ENCODE measurements around the gene SH3RF3.

The SH3RF3 gene

DNA sequence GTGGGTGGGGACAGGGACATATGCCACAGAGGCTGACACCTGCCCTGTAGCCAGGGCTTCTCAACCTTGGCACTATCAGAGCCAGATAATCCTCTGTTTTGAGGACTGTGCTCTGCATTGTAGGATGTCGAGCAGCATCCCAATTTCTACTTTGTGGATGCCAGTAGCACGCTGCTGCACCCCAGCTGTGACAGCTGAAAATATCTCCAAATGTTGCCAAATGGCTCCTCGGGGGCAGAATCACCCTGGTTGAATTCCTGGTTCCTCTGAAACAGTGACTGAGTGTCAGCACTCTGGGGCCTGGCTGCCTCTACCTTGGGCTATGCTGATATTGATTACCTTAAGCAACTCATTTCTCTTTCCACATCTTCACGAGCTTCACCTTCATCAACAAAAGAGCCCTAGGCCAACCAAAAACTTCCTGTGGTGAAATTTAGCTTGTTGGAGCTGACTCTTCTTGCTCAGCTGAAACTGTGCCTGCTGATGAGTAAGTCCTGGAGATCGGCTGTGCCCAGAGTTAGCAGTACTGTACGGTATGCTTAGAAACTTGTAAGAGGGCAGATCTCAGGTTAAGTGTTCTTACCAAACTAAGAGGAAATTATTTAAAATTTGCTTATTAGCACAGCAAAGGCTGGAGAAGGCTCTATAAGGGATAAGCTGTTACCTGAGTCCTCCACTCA lies 346.7 kb downstream of the SH3RF3 start:
- DNase-seq (ENCODE audit: low spot score), result no peak

DNA sequence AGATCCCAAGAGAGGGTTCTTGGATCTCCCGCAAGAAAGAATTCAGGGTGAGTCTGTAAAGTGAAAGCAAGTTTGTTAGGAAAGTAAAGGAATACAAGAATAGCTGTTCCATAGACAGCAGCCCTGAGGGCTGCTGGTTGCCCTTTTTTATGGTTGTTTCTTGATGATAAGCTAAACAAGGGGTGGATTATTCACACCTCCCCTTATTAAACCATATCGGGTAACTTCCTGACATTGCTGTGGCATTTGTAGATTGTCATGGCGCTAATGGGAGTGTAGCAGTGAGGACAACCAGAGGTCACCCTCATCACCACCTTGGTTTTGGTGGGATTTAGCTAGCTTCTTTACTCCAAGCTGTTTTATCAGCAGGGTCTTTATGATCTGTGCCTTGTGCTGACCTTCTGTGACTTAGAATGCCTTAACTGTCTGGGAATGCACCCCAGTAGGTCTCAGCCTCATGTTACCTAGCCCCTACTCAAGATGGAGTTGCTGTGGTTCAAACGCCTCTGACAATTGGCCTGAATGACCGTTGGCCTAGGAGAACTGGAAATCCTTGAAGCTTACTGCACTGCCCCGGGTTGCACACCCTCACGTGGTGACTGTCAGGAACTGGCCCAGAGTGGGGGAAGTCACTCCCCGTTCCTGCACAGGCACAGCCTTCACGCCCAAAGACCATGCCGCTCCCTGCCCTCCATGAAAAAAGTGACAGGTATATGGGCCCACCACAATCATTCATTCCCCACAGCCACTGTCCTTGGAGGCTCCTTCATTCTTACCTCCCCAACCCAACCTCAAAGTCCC lies 347.8 kb downstream of the SH3RF3 start:
- DNase-seq (ENCODE audit: low spot score), result no peak

DNA sequence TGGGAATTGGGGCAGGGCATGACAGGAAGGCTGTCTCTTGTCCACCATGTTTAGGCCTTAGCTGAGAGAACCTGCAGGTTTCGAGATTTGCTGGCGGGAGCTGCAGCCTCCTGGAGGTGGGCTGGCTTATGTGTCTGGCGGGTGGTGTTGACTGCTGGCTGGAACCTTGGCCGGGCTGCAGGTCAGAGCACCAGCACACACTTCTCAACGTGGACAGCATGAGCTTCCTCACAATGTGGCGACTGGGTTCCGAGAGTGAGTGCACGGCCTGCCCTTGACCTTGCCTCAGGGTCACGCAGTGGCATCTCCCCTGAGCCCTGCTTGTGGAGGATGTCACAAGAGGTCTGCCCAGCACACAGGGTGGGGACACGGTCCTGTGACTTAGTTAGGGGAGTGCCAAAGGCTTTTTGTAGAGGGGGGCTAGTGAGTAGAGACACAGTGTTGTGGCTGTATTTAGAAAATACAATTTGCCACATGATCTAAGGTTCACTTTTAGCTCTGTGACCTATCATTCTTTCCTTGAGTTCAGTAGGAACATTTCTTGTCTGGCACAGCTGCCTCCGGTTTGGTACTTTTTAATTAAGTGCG lies 350.0 kb downstream of the SH3RF3 start:
- DNase-seq (ENCODE audit: low spot score), result no peak

DNA sequence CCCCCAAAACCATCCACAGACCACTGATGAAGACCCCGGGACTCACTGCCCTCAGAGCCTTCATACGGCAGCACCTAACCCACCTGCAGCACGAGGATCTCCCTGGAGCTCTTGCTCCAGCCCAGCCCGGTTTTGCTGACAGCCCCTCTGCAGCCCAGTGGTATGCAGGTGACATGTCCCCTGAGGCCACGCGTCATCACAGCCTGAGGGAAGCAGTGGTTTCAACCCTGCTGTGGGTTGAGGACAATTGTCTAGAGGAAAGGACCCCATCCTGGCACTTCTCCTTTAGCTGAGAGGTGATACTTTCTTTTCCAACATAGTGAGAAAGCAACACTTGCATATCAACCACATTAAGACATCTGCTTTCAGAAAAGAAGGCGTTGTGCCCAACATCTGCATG lies 350.8 kb downstream of the SH3RF3 start:
- no peak for DNase-seq (ENCODE audit: low spot score)

DNA sequence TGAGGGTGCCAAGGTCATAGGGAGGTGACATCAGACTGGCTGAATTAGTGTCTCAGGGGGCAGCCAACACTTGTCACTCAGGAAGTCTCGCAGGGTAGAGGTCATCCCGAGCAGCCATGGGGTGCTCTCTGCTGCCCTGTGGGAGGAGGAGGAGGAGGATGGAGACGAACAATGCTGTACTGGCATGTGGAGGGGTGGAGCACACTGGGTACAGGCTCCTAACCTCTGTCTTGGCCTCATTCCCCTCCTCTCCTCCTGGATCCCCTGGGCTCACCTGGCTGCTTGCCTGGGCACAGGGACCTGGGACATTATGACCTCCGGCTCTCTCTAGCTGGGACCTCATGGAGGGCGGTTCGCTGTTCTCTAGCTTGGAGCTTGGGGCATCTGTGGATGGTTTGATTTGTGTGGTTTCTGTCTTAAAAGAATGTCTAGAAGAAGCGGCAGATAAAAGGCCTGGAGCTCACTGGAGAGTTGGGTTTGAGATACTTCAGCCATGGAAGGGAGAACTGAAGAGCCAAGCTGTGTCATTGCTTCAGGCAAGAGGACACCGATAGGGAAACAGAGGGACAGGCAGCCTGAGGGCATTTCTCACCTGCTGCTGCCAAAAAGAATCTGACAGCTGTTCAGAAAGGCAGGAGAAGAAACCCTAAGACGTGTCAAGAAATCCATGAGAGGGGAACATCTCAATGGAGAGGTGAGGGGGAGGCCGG lies 351.6 kb downstream of the SH3RF3 start:
- DNase-seq (ENCODE audit: low spot score), result no peak

DNA sequence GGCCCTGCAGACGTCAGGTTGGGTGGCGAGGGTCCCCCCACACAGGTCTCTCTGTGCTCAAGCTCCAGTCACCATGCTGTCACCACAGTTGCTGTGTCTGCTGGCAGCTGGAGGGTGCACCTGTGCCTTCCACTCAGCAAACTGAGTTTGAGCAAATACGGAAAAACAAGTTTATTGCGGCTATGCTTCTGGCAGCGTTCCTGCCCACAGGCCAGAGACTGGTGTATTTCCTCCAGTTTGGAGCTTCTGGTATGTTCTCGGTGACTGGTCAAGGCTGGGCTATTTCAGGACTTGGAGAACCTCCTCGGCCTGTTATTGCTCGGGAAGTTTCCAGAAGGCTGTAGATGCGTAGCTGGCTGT lies 352.2 kb downstream of the SH3RF3 start:
- DNase-seq (ENCODE audit: low spot score), result no peak

DNA sequence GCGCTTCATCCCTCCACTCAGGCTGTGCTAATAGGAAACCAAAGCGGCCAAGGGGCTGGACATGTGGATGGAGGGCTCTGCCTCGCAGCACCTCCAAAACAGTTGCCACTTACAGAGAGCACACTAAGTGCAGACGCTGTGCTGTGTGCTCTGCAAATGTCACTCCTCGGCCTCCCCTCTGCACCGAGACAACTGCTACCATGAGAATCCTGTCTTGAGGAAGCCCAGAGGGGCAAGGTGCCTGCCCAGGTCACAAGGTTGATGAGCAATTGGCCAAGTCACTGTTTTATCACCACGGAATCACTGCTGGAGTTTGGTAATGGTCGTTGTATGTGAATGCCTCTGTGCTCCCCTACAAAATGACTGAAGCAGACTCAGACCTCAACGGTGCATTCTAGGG lies 352.6 kb downstream of the SH3RF3 start:
- no peak for DNase-seq (ENCODE audit: low spot score)

DNA sequence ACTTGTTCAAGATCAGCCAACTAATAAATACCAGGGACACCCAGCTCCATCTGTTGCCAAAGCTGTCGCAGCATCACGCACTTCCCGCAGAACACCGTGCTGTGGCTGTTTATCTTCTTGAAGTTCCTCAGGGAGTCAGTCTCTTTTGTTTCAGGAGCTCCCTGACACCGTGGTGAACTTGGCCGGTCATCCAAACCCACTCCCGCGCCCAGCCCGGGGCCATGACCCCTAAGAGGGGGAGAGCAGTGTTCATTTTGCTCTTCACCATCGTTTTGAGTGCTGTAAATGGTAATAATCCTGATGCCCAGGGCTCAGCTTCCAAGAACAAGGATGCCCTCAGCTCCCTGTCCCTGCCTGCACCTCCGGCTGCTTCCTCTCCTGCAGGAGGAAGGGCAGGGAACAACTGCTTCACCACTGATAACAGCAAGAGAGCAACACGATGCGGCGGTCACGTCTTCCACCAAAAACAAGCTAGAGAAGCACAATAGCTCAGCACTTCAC lies 353.4 kb downstream of the SH3RF3 start:
- DNase-seq (ENCODE audit: low spot score), result no peak

DNA sequence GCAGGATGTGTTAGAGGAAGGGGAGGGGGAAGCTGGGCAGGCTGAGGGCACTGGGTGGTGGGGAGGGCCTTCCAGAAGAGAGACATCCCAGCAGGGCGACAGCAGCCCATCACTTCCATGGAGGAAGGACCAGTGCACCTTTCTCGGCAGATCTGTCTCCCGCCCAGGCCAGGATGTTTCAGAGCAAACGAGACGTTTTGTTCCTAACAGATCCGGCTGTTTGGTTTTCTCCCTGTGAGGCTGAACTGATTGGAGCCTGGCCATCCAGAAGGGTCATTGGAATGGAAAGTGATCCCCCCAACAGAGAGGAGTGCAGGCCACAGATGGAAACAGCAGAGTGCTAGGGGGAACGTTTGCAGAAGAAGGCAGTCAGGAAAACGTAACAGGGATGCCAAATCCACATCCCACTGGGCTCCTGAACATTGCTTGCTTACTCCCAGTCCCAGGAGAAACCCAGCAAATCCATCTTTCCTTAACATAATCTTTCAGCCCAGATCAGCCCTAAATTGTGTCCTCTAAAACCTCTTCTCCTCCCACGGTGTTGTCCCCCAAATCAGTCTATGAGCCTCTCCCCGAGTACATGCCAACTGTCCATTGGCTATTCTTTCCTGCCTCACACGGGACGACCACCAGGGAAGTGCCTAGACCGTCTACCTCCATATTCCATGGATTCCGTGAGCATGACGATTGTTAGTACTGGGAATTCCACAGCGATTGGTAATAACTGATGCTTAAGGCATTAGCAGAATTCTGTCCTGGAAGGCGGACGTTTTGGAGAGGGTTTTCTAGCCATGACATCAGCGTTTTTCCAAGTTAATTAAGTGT lies 357.9 kb downstream of the SH3RF3 start:
- DNase-seq (ENCODE audit: low spot score), result no peak

DNA sequence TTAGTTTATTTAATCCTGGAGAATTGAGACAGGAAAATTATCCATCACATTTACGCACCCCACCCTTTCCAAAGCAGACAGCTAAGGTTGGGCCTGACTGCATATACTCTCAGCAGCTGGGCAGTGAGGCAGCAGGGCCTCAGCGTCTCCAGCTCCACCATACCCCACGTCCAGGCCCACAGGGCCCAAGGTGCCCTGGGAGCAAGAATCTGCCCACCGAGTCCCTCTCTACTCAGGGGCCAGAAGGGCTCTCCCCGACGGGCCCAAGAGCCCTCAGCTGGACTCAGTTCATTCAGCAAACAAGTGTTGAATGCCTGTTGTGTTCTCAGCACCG lies 358.5 kb downstream of the SH3RF3 start:
- DNase-seq (ENCODE audit: low spot score), result no peak

DNA sequence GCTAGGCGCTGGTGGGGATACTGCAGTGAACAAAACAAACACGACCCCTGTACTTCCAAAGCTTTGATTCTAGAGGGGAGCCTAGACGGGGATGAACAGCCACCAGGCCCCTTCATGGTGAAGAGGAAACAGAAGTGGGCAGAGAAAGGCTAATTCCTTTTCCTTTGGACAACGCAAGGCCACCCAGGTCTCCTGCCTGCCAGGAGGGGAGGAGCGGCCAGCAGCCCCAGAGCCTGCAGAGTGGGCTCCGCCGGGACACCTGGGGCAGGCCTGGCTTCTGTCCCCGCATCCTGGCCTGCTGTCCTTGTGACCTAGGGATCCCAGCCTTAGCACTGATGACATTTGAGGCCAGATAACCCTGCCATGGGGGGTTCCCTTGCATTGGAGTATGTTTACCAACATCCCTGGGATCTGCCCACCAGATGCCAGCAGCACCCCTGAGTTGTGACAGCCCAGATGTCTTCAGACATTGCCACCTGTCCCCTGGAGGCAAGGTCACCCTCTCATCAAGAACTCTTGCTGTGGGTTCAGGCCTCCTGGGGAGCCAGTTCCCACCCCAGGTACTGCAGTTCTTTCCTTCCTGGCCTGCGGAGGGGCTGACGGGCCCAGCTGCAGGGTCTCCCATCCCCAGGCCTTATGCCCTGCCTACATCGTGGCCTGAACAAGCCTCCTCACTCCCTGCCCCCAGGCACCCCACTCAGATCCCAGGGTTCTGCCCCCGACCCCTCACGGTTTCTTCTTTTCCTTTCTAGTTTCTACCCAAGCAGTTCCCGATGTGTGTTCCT lies 359.1 kb downstream of the SH3RF3 start:
- DNase-seq (ENCODE audit: low spot score), result no peak

DNA sequence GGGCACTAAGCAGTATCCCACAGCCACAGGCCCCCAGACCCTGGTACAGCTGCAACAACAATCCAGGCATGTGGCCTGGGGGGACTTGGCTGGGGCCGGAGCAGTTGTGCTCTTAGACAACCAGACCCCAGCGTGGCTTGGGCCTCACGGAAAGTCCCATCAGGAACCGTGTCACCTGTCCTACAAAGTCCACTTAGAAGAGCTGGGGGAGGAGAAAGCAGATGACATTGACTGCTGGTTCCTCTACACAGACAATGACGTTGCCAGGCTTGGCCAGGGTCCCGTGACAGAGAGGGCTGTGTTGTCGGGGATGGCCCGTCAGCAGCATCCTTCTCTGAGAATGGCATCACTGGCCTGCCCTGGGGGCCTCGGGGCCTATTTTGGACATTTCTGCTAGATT lies 360.3 kb downstream of the SH3RF3 start:
- no peak for DNase-seq (ENCODE audit: low spot score)

DNA sequence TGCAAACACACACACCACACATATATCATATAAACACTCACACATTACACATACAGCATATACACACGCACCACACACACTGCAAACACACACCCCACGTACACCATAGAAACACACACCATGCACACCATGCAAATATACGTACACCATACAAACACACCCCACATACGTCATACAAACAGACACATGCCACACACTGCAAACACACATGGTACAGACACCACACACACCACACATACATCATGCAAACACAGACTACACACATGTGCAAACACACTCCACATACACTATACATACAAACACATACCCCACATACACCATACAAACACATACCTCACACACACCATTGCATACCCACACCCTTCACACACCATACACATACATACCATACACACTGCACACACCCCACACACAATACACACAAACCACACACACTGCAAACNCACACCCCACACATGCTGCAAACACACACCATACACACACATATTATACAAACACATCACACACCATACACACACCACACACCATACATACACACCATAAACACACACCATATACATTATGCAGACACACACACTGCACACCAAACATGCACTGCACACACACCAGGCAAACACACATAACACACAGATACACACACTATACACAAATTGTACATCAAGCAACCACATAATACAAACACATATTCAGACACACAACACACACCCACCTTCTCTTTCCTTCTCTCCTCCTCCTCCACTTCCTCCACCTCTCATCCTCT lies 364.4 kb downstream of the SH3RF3 start:
- no peak for DNase-seq (ENCODE audit: low spot score)

DNA sequence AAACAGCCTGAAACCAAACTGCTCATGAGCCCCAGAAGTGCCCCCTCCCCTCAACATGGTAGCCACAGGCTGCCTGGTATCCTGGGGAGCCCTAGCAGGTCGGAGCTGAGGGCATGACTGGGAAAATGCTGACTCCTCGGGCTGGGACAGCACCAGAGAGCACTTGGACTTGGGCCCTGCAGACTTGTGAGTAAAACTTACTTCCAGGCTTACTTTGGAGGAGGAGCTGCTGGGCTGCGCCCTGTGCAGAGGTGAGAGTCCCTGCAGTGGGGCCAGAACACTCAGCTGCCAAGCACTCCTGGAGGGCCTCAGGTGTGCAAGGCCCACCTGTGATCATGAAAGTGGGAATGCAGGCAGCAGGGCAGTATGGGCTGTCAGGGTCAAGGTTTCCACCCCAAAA lies 365.3 kb downstream of the SH3RF3 start:
- DNase-seq (ENCODE audit: low spot score), result no peak

DNA sequence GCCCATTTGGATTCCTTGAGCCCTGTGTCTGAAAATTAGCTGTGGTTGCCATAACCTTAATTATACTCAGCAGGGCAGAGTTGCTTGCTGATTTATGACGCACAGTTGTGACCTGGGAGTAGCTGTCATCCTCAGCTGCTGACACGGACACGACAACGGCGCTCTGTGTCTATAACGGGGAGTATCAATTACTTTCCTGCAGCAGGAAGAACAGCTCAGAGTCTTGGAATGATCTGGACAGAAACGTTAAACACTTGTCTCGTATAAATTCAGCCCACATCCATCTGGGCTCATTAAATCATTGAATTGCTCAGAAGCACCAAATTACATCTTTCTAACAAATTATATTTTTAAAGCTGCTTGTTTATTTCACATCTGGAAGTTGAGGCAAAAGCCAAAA lies 368.5 kb downstream of the SH3RF3 start:
- DNase-seq (ENCODE audit: low spot score), result no peak

DNA sequence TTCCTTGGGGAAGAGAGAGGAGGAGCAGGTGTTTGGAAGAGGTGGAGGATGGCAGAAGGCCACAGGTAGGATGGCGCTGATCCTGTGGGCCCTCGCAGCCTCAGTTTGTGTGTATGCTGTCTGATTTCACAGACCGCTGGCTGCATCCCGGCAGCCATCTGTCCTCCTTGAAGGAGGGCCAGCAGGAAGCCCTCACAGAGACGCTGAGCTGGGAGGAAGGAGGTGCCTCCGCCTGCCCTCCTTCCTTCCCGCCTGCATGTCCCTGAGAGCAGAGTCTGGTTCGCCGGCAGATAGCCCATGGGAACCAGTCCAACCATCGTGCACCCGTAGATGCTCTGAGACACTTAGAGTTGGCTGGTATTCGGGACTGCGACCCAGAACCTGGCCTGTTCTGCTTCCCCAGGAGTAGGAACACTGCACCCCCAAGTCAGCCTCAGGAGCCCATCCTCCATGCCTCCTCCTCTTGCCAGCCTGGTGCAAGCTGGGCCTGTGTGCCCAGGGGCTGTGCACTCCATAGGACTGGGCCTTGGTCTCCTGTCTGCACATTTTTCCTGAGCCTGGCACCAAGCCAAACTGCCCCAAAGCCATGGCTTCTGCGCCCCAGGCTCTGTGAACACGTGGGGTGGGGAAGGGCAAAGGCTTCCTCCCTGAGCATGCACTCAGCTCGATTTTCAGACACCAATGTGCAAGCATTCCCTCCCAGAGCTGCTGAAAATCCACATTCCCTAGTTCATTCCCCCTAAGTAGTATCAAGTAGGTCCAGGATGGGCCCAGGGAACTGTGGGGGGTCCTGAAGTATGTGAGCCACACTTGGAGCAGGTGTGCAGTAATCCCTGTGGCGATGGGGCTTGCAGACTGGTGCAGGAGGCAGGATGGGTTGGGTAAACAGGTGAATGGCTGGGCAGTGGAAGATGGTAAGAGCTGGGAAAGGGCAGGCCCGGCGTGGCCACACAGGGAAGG lies 369.2 kb downstream of the SH3RF3 start:
- DNase-seq (ENCODE audit: low spot score), result no peak

DNA sequence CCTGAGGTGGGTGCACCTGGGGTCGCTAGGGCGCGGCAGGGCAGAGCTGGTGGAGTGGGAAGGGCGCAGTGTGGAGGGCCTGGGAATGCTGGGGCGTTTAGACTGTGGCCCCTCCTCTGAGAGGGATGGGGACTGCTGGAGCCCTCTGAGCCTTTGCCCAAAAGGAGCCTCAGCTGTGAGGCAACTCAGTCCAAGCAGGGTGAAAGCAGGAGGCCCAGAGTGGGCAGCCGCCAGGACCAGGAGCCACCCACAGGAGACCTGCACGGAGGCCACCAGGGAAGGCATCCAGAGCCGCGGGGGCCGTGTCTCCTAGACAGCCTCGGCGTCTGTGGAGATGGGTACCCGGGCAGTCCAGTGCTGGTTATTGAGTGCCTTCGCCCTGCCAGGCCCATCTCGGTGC lies 369.9 kb downstream of the SH3RF3 start:
- DNase-seq (ENCODE audit: low spot score), result no peak

DNA sequence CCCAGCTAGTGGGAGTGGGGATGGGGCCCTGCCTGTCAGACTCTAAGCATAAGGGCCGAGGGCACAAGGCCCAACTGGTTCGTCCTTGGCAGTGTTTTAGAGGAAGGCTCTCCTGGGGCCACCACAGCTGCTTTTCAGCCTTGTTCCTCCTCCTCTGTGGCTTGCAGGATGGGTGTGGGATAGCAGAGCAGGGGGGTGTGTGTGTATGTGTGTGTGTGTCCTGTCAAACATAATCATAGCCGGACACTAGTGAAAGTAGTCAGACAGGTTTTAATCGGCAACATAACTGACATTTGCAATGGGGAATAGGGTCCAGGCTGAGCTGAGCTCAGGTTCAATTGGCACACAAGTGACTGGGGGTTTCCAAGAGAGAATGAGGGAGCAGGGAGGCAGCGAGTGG lies 370.6 kb downstream of the SH3RF3 start:
- DNase-seq (ENCODE audit: low spot score), result no peak

DNA sequence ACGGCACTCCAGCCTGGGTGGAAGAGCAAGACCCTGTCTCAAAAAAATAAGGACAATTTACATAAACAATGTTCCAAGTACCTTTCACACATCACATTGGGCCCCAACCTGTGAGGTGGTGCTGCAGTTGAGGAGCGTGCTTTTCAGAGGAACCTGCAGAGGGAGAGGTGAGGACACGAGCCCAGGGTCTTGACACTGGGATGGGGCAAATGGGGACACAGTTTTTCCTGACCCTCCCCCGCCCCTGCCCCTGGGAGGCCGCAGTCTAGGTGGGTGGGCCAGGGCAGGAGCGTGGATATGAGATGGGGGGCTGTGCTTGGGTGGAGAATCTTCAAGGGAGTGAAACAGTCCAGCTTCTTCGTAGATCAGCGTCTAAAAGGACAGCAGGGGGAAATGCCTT lies 371.9 kb downstream of the SH3RF3 start:
- DNase-seq (ENCODE audit: low spot score), result no peak
